Measurements from ENCODE around the gene TNFRSF12A. TPM values are rescaled to one million over a fixed set of nuclear protein-coding genes. Genes with fewer than 3 reads are reported as not detected.

TNFRSF12A gene
- total and polyA plus RNA-seq, 2 of the 8 experiments (the other 6 are each of a cell fraction or from before 2014, with no cell fraction given), result 81.0 to 82.5 TPM

- H3K4ac ChIP-seq (replicated peaks; ENCODE audit: insufficient read length, low read depth, low read length), result peak overlapping the region; percentile 92
- POLR2A ChIA-PET (ENCODE audit: partially characterized antibody), result interaction anchor here (1.1 to 15.2 kb wide), 10 partner anchors 9 to 40 kb away, joined by 3 to 200 read pairs (median 6); partner anchors contain the start of genes CLDN6, HCFC1R1, THOC6 and TNFRSF12A
- peak overlapping the region; percentile 71 for H3K18ac ChIP-seq (ENCODE audit: extremely low read depth, low read length)
- no peak overlapping the region for H3K23ac ChIP-seq (ENCODE audit: insufficient read length)
- H3K36me3 ChIP-seq (ENCODE audit: control insufficient read depth in 2 of 4, insufficient read depth in 4 of 4, low read length in 3 of 4), result no peaks in the 10 kb centered on the region
- H4K91ac ChIP-seq (replicated peaks; ENCODE audit: insufficient read length, low read length), result peak overlapping the region; percentile 49
- H3K23me2 ChIP-seq (ENCODE audit: low read depth, low read length), result no peaks in the 10 kb centered on the region; the same call in 1 of the 2 replicates
- H2AFZ ChIP-seq (ENCODE audit: low read length), result no peak overlapping the region
- 0 out of 2 replicates have a peak overlapping the region, but pooled peaks have one; percentile 68 for H2BK5ac ChIP-seq (ENCODE audit: low read depth, low read length)
- no peaks in the 10 kb centered on the region for H3K79me2 ChIP-seq (ENCODE audit: control insufficient read depth in 1 of 2, insufficient read depth in 2 of 2, low read length in 2 of 2)
- no peak overlapping the region for H4K8ac ChIP-seq (ENCODE audit: extremely low read depth, insufficient read depth, low read length)
- H3K9ac ChIP-seq (replicated peaks in 1 of 4; ENCODE audit: extremely low read depth in 1 of 4, low read depth in 3 of 4, low read length in 3 of 4), result no peak overlapping the region
- 0 out of 2 replicates have a peak overlapping the region, but pooled peaks have one; percentile 43 for H2BK20ac ChIP-seq (ENCODE audit: low read length)
- H2BK12ac ChIP-seq (ENCODE audit: low read depth, low read length), result peak overlapping the region; percentile 94; the same call in 1 of the 2 replicates
- TF ChIP-seq RBBP5 (IDR thresholded peaks at IDR 0.05; ENCODE audit: borderline replicate concordance, low read depth, low read length) (no peak), KDM4A (IDR thresholded peaks at IDR 0.05; ENCODE audit: low read depth, low read length, severe bottlenecking) (no peak), SP2 (IDR thresholded peaks at IDR 0.05; ENCODE audit: low read length) (no peak), CHD2 (IDR thresholded peaks at IDR 0.05; ENCODE audit: low read length) (no peak), CBX8 (IDR thresholded peaks at IDR 0.05; ENCODE audit: borderline replicate concordance, low read depth, low read length) (no peak), KDM5A (IDR thresholded peaks at IDR 0.05; ENCODE audit: low read length) (no peak), POU5F1 (IDR thresholded peaks at IDR 0.05; ENCODE audit: low read depth, low read length) (no peak), JUN (IDR thresholded peaks at IDR 0.05; ENCODE audit: low read depth, low read length) (no peak), GTF2F1 (IDR thresholded peaks at IDR 0.05; ENCODE audit: borderline replicate concordance, low read depth, low read length) (no peak)
- DNase-seq (ENCODE audit: low read depth in 1 of 2, low spot score in 2 of 2) (no peak), FAIRE-seq (no peak)
- H2BK15ac ChIP-seq (ENCODE audit: low read length), result peak overlapping the region; percentile 92; the same call in 1 of the 2 replicates
- H2AK5ac ChIP-seq (ENCODE audit: low read depth, low read length), result 0 out of 2 replicates have a peak overlapping the region, but pooled peaks have one; percentile 59
- no peaks in the 10 kb centered on the region; a peak in 1 of 7 replicates for H3K27me3 ChIP-seq (replicated peaks in 1 of 4; ENCODE audit: control insufficient read depth in 3 of 4, extremely low read depth in 1 of 4, insufficient read depth in 3 of 4, low read length in 3 of 4)
- H4K20me1 ChIP-seq (replicated peaks in 1 of 2; ENCODE audit: control insufficient read depth in 1 of 2, insufficient read depth in 2 of 2, low read length in 2 of 2), result no peaks in the 10 kb centered on the region
- no peak overlapping the region for H3K27ac ChIP-seq (ENCODE audit: low read depth, low read length)
- no peak overlapping the region for H3K4me3 ChIP-seq (ENCODE audit: extremely low read depth in 1 of 4, insufficient read depth in 2 of 4, low read depth in 3 of 4, low read length in 4 of 4)
- no peak overlapping the region for H2BK120ac ChIP-seq (replicated peaks; ENCODE audit: low read depth, low read length)
- CTCF ChIA-PET (ENCODE audit: partially characterized antibody), result interaction anchor here (0.6 to 5.2 kb wide), 5 partner anchors 10 to 192 kb away, joined by 3 to 24 read pairs (median 4); partner anchors contain the start of gene CLDN6
- H3K56ac ChIP-seq (replicated peaks; ENCODE audit: insufficient read length, low read depth, low read length), result no peak overlapping the region
- H3K4me2 ChIP-seq (ENCODE audit: insufficient read depth in 1 of 2, low read depth in 2 of 2, low read length in 2 of 2), result no peak overlapping the region
- no peak overlapping the region for H4K5ac ChIP-seq (ENCODE audit: insufficient read length, low read depth, low read length)
- no peak overlapping the region for H3K14ac ChIP-seq (ENCODE audit: insufficient read length)
- 94% methylated on average over 9 of the region's 12 CpGs; no CpG with 5 or more reads in 1 of the 2 experiments for WGBS, 2 experiments (ENCODE audit: extremely low coverage in 1 of 2, insufficient coverage in 1 of 2, insufficient read length in 1 of 2, insufficient replicate concordance in 2 of 2, low coverage in 1 of 2, low lambda C conversion rate in 2 of 2, missing lambda C conversion rate in 1 of 2)
- H3K79me1 ChIP-seq (ENCODE audit: low read depth, low read length), result no peaks in the 10 kb centered on the region
- no peaks in the 10 kb centered on the region for H3K9me3 ChIP-seq (ENCODE audit: insufficient read depth in 2 of 2, low read depth in 1 of 2, low read length in 1 of 2)
- peaks cover 0 to 34% (median 20%) of the 10 kb centered on the region in 4 experiments; a peak in 6 of 7 replicates for H3K4me1 ChIP-seq (replicated peaks in 1 of 4; ENCODE audit: control insufficient read depth in 3 of 4, insufficient read depth in 4 of 4, low read length in 3 of 4)
Measured at GRCh38 chr16:2991566-2992261, 28.5 kb upstream of the TNFRSF12A start.
